ENCODE data around the gene SSBP2. TPM values are rescaled to one million over a fixed set of nuclear protein-coding genes. Genes with fewer than 3 reads are reported as not detected.
A peak's percentile ranks its signal among the peaks of the same experiment; 100 is the strongest.

SSBP2 gene
- total RNA-seq, 6 donors from 2014 or later: 23.0 to 110 (median 32.9) TPM

DNA sequence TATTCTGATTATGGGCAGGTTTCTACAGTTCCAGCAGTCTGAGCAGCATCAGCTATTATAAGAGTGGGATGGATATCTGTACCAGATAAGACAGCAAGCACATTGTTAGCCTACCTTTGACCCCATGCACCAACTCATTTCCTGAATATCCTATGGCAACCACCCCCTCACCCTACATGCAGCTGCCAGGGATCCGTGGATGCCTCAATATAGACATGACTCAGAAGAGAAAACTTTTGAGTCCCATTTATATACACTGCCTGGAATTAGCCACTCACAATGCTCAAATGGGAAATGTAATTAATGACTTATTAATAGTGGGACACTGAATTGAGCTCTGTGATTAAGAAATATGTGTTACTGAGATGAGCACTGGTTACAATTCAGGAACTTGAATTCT, 124.4 kb downstream of the SSBP2 start:
- H3K36me3 ChIP-seq: no peaks in the 10 kb centered on the region
- H3K4me3 ChIP-seq: no peak overlapping the region
- no peaks in the 10 kb centered on the region for H3K4me1 ChIP-seq
- WGBS, 2 donors: 29 to 78% methylated on average over 1 of the region's 1 CpG
- no peak for TF ChIP-seq POLR2AphosphoS5 (IDR thresholded peaks at IDR 0.05)
- H3K27ac ChIP-seq: no peak overlapping the region
- no peaks in the 10 kb centered on the region for H3K9me3 ChIP-seq
- no peaks in the 10 kb centered on the region for H3K27me3 ChIP-seq
- DNase-seq: no peak
- no peak for ATAC-seq (ENCODE audit: low FRiP score in 2 of 2)

DNA sequence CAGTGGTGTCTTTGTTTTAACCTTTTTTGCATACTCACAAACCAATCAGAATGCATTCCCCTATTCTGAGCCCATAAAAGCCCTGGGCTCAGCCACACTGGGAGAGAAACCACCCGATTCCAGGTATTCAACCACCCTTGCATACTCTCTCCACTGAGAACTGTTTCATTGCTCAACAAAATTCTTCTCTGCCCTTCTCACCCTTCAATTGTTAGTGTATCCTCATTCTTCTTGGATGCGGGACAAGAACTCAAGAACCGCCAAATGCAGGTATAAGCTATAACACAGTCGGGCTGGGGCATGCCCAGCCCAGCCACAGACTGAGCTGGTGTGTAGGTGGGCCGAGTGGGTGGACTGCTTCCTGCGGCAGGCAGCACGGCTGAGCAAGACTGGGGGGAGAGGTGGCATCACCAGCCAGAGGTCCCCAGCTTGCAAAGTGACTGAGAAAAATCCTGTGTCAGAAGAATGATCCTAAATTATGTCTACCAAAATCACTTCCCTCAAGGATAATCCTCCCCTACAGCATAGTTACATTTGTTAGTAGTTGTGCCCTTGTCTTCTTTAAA, 141.0 kb downstream of the SSBP2 start:
- Histone ChIP-seq H3K4me3 (no peak overlapping the region), H3K9me3 (peaks cover 0 to 5% (median 2%) of the 10 kb centered on the region in 4 donors), H3K27ac (no peak overlapping the region), H3K36me3 (peaks cover 0 to 7% (median 0%) of the 10 kb centered on the region in 4 donors), H3K27me3 (no peaks in the 10 kb centered on the region), H3K4me1 (no peaks in the 10 kb centered on the region)
- peak in 1 of 2 donors; percentile 34 for DNase-seq
- TF ChIP-seq POLR2A (IDR thresholded peaks at IDR 0.05) (no peak), EP300 (IDR thresholded peaks at IDR 0.05) (no peak)
- TF ChIP-seq, protein P1, sequence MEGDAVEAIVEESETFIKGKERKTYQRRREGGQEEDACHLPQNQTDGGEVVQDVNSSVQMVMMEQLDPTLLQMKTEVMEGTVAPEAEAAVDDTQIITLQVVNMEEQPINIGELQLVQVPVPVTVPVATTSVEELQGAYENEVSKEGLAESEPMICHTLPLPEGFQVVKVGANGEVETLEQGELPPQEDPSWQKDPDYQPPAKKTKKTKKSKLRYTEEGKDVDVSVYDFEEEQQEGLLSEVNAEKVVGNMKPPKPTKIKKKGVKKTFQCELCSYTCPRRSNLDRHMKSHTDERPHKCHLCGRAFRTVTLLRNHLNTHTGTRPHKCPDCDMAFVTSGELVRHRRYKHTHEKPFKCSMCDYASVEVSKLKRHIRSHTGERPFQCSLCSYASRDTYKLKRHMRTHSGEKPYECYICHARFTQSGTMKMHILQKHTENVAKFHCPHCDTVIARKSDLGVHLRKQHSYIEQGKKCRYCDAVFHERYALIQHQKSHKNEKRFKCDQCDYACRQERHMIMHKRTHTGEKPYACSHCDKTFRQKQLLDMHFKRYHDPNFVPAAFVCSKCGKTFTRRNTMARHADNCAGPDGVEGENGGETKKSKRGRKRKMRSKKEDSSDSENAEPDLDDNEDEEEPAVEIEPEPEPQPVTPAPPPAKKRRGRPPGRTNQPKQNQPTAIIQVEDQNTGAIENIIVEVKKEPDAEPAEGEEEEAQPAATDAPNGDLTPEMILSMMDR (IDR thresholded peaks at IDR 0.05): no peak
- no peak for ATAC-seq (ENCODE audit: low FRiP score in 2 of 2)
- 94 to 96% methylated on average over 7 of the region's 7 CpGs for WGBS, 2 donors

DNA sequence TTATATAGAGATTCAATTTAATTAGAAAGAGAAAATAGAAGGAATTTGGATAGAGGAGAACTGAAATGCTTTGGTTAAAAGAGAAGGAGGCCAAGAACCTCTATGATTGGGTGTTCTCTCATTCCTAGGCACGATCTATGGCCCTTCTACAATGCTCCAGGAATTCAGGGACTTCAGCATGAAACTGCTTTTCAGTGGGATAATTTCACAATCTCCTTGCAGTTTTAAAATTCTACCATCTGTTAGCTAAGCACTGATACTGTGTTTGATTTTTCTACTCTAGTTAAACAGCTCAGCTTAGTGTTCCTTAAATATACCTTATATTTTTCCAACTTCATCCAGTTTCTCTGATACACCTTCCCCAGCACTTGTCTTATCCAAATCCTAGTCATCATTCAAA, 141.9 kb downstream of the SSBP2 start:
- 72 to 95% methylated on average over 1 of the region's 1 CpG for WGBS, 2 donors
- DNase-seq (no peak), ATAC-seq (ENCODE audit: low FRiP score in 2 of 2) (no peak)

DNA sequence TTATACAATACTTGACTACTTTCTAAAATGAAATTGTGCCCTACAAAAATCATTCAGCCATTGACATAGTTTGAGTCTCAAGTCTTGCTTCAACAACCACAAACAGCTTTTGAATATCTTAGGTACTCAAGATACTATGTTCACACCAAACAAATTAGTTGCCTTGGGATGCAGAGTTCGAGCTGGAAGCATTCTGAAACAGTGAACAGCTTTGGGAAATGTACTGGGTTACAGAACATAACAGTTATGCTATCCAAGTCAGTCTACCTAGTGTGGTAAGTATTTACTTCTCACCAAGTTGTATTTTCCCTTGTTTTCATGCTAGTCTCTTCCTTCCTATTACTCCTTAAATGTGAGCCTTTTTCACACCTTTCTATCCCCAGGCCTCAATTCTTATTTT, 143.2 kb downstream of the SSBP2 start:
- H3K9me3 ChIP-seq: peaks cover 0 to 5% (median 2%) of the 10 kb centered on the region in 4 donors
- no peak overlapping the region for H3K4me3 ChIP-seq
- ATAC-seq (ENCODE audit: low FRiP score in 2 of 2): no peak
- 65 to 92% methylated on average over 1 of the region's 1 CpG for WGBS, 2 donors
- H3K4me1 ChIP-seq: no peaks in the 10 kb centered on the region
- H3K27ac ChIP-seq: no peak overlapping the region
- TF ChIP-seq POLR2A (IDR thresholded peaks at IDR 0.05): no peak
- no peak for TF ChIP-seq POLR2AphosphoS5 (IDR thresholded peaks at IDR 0.05)
- TF ChIP-seq, protein P1 (IDR thresholded peaks at IDR 0.05): no peak
- TF ChIP-seq EP300 (IDR thresholded peaks at IDR 0.05): no peak
- no peaks in the 10 kb centered on the region for H3K27me3 ChIP-seq
- no peak for DNase-seq
- H3K36me3 ChIP-seq: no peaks in the 10 kb centered on the region

More for the DNA sequence above, 141.9 kb downstream of the SSBP2 start:
- Histone ChIP-seq H3K4me3 (no peak overlapping the region), H3K27ac (no peak overlapping the region), H3K36me3 (peaks cover 0 to 7% (median 0%) of the 10 kb centered on the region in 4 donors), H3K4me1 (no peaks in the 10 kb centered on the region), H3K9me3 (peaks cover 0 to 5% (median 2%) of the 10 kb centered on the region in 4 donors), H3K27me3 (no peaks in the 10 kb centered on the region)
- TF ChIP-seq POLR2AphosphoS5 (IDR thresholded peaks at IDR 0.05) (no peak), EP300 (IDR thresholded peaks at IDR 0.05) (no peak), POLR2A (IDR thresholded peaks at IDR 0.05) (no peak)
- TF ChIP-seq, protein P1 (IDR thresholded peaks at IDR 0.05): no peak

DNA sequence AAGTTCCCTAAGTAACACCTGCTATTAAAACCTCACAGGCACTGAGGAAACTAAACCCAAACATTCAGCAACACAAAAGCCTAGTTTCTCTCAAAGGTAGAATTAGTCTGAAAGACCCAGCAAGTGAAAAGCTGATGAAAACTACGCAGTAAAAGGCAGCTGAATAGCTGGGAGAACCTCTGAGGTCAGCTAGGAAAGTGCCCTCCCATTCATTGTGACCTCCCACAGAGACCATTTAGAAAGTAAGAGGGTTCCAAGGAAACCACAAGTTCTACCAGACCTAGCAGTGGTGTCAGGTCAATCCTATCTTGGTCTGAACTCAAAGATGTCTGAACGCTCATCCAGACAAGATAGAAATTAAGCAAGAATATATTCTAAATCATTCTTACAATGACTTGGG, 144.7 kb downstream of the SSBP2 start:
- Histone ChIP-seq H3K4me1 (peaks cover 0 to 4% (median 0%) of the 10 kb centered on the region in 4 donors), H3K27me3 (no peaks in the 10 kb centered on the region), H3K9me3 (peaks cover 0 to 5% (median 2%) of the 10 kb centered on the region in 4 donors), H3K36me3 (no peaks in the 10 kb centered on the region), H3K4me3 (no peak overlapping the region), H3K27ac (no peak overlapping the region)
- TF ChIP-seq EP300 (IDR thresholded peaks at IDR 0.05): no peak
- no peak for TF ChIP-seq POLR2AphosphoS5 (IDR thresholded peaks at IDR 0.05)
- TF ChIP-seq POLR2A (IDR thresholded peaks at IDR 0.05): no peak
- TF ChIP-seq, protein P1 (IDR thresholded peaks at IDR 0.05): no peak
- ATAC-seq (ENCODE audit: low FRiP score in 2 of 2) (no peak), DNase-seq (no peak)
- WGBS, 2 donors: 88 to 95% methylated on average over 2 of the region's 2 CpGs
